HG03575 (cell line): ENCODE measurements around the gene LYRM4.
"Not testable (repeated sequence)": the region's sequence is repeated elsewhere in the genome, so short reads cannot be mapped to it uniquely, and the experiment has no call there.

ENCODE experiments used
- ATAC-seq: cut with Tn5 transposase; IDR thresholded peaks from one replicate; pipeline ENCODE4 v1.9.1; 2021; ENCODE audit not compliant: unreplicated experiment, insufficient number of reproducible peaks, low FRiP score; ENCODE audit errors: extremely low read depth

LYRM4 gene

DNA sequence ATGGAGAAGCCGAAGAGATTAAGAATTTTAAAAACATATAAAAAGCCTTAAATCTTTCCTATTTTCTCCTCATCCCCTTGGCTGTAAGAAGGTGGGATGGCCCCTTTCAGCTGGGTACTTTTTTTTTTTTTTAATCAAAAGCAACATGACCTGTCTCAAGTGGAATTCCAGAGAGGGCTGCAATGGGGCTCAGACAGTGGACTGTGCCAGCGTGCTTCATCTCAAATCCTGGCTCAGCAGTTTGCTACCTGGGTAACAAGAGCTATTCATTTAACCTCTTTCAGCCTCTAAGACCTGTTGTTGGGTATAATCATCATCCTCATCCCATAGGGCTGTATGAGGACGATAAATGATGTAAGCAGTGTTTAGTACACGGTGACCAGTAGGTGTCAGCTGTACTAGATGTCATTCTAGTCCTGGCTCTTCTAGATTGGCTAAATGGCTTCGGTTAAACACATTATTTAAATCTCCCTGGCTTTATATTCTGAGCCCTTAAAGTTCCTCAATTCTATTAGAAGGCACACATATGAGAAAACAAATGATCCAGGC lies 182.6 kb downstream of the LYRM4 start:
- ATAC-seq: no peak

DNA sequence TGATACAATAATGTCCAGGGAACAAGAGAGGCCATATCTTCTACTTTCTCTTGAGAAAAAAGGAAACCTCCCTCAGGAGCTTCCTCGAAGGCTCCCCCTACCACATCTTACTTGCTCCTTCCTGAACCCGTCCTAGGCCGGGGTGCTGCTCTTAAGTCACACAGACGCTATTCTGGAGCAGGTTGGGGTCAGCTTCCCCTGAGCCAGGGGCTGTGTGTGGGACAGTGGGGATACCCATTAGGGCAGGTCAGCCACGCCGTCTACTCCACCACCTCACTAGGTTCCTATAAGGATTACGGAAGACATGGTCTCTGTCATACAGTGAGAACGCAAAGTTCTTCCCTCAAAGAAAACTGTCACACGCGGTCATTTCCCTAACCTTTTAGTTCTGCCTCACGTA lies 183.8 kb downstream of the LYRM4 start:
- no peak for ATAC-seq

DNA sequence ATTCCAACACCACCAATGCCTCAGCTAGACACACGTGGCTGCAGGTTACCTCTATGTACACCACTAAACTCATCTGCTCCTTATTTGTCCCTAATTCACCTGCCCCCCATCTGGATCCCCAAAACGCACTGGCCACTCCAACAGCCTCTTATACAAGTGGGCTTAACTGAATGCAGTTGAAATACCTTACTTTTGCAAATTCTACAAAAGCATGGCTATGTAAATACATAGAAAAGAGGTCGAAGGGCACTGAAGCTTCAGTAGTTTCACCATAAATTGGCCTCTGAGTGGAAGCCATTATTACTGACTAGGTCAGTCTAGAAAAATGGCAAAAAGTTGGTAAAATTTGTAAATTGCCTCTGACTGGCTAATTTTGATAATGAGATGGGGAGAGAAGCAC lies 186.8 kb downstream of the LYRM4 start:
- ATAC-seq: no peak

DNA sequence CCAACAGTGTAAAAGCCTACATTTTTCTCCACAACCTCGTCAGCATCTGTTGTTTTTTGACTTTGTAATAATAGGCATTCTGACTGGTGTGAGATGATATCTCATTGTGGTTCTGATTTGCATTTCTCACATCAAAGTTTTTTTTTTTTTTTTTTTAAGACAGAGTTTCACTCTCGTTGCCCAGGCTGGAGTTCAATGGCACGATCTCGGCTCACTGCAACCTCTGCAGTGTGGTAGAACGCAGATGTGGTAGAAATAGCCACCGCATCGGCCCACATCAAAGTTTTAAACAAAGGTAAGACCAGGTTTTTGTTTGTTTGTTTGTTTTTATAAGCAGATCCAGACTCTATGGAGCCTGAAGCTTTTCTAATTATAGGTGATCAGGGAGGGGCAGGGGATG lies 188.3 kb downstream of the LYRM4 start:
- ATAC-seq: no peak

DNA sequence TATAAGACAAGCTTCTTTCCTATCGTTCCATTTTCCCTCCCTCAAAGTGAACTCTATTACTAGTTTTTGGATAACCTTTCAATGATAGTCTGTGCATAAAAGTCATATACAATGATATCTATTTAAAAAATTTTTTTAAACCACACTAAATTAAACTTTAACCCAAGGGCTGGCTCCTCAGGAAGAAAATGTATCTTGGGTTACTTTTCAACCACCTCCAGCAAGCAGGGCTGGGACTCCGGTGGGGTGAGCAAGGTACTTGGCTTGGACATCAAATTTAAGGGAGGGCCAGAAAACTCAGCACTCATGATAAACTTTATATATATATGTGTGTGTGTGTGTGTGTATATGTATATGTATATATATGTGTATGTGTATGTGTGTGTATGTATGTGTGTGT lies 189.5 kb downstream of the LYRM4 start:
- no peak for ATAC-seq

DNA sequence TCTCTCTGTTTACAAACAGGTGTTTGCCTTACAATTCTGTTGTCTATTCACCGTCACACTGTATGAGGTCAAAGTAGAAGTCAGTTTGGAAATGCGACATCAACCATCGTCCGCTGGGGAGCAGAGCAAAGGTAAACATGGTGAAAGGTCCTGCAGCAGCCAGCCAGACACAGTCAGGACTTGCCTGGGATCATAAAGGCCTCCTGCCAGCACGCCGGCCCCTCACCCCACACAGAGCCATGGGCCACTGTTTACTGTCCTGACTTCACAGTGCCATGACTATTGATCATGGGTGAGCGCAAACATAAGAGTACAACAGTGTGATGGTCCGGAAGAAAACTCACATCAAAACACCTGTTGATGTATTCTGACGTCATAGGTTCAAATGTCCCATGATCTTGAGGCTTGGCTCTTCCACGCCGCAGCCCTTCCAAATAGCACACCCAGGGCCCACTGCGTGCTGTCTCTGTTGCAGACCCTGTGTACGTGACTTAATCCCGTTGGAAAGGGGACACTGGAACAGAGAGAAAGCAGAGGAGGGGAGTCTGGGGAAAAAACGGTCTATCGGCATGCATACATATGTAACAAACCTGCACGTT lies 192.5 kb downstream of the LYRM4 start:
- ATAC-seq: no peak

DNA sequence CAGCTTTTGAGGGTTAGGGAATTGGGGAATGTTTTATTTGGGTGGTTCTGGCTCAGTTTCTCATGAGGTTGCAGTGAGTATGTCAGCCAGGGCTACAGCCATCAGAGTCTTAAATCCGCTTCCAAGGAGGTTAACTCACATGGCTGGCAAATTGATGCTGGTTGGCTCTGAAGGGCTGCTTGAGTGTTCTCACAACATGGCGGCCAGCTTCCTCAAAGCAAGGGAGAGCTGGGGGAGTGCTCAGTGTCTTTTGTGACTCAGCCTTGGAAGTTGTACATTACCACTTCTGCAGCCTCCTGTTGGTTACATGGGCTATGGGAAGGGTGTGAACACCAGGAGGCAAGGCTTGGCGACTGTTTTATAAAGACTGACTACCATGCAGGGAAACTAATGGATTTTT lies 193.4 kb downstream of the LYRM4 start:
- no peak for ATAC-seq

DNA sequence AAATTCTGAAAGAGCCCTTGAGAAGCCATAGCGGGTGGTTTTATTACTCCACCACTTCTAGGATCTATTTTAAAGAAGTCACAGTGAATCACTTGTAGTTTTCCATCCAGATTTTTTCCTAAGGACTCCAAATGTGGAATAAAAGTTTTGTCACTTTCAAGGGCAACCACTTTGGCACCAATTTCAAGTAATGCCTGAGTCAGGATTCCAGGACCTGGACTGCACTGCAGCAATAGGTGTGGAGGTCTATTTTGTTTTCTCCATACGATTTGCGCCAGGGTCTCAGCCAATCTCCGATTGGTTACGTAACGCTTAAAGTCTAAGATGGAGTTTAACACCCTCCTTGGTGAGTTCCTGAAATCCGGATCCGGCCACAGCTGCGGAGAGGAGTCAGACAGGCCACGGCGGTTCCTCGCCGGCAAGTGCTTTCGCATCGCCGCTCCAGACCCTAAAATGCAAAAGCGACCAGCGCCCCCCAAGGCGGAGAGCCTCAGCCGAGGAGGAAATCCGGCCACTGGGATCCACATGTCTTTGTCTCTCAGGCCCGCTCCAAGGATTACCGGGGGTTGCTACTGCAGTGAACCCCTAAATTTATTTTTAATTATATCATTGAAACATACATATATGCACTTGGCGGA lies 194.2 kb downstream of the LYRM4 start:
- ATAC-seq: no peak

DNA sequence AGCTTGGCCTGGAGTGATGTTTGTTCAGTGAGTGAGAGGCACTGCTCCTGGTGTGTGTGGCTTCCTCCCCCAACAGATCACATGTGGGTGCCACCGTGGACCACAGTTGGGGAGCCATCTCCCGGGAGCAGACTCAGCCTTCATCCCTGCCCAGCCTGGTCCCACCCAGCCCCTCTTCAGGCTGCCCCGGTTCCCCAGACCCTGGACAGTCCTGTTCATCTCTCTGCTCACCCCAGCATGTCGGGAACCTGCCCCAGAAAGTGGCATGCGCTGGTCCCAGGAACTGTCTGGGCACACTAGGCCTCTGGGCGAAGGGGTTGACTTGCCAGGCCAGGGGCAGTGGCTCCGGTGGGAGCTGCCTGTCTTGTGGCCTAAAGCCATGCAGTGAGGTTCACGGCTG lies 197.1 kb downstream of the LYRM4 start:
- ATAC-seq: no peak

DNA sequence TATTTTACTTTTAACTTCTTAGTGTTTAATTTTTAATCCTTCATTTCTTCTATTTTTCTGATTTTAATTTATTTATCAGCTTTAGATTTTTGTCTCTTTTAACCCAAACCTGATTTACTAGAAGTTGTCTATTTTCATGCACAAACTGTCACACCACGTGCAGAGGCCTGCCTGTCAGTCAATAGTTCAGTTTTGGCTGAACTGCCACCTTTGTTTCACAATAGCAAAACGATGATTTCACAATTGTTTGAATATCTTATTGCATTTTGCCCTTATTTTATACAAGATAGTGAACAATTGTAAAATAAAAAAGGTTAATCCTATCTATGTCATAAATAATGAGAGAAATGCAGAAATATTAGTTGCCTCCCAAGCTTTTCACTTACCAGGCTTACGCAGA lies 199.6 kb downstream of the LYRM4 start:
- ATAC-seq: no peak

DNA sequence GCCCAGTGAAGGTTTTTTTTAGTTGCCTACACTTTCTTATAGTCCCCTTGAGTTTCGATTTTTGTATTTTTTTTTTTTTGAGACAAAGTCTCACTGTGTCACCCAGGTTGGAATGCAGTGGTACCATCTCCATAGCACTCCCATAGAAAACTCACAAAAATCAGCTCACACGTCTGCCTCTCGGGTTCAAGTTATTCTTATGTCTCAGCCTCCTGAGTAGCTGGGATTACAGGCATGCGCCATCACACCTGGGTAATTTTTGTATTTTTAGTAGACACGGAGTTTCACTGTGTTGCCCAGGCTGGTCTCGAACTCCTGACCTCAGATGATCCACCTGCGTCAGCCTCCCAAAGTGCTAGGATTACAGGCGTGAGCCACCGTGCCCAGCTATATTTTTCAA lies 200.3 kb downstream of the LYRM4 start:
- ATAC-seq: not testable (repeated sequence)

DNA sequence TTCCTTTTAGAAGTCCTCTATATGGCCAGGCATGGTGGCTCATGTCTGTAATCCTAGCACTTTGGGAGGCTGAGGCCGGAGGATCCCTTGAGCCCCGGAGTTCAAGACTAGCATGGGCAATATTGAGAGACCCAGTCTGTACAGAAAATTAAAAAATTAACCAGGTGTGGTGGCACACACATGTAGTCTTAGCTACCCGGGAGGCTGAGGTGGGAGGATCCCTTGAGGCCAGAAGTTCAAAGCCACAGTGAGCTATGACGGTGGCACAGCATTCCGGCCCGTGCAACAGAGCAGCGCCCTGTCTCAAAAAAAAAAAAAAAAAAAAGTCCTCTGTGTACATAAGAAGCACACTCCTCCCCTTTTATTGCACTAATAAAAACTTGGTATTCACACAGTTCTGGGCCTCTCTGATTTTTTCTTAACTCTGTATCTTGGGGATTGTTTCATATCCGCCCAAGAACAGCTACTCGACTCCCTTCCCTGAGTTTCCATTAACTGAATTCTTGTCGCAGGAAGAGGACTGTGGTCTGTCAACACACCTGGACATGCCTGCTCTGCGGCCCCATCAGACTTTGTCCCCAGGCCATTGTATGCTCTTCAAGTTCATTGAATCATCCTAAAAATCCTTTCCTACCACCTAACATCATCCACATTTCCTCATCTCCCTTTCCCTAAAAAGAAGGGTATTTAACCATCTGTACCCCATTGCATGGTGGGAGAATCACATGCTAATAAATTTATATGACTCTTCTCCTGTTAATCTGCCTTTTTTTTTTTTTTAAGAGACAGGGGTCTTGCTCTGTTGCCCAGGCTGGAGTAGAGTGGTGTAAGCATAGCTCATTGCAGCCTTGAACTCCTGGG lies 201.5 kb downstream of the LYRM4 start:
- no peak for ATAC-seq
